ENCODE measurements around the gene LGMN.

LGMN gene

DNA sequence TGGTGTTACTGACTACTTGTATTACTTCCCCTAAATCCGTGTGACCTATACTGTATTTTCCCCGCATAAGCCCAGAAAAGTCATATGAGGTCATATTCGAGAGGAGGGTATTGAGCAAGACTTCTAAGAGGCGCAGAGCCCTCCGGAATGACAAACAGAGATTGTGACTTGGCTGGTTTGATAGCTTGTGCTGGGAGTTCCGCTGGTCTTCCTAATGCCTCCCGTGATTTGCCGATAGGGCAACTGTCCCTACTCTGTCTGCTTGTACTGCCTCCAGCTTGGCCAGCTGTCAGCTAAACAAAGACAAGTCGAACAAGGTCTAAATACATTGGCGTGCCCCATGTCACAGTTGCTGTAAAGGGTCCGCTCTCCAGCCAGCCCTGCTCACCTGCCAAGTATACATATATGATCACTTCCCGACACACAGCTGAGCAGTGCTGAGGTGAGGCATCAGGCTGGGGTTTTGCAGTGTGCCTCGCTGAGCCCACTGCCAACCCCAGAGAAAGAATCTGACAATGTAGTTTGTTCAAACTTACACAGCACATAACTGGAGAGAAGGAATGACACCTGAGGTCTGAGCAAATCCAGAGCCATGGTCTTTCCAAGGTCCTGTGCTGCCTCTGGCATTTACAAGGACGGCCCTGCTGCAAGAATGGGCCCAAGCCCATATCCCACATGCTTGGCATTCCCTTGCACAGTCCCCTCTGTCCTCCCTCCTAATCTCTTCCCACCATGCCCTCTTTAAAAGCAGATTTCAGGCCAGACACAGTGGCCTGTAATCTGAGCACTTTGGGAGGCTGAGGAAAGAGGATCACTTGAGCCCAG lies 23.7 kb downstream of the LGMN start:
- no peak for DNase-seq

DNA sequence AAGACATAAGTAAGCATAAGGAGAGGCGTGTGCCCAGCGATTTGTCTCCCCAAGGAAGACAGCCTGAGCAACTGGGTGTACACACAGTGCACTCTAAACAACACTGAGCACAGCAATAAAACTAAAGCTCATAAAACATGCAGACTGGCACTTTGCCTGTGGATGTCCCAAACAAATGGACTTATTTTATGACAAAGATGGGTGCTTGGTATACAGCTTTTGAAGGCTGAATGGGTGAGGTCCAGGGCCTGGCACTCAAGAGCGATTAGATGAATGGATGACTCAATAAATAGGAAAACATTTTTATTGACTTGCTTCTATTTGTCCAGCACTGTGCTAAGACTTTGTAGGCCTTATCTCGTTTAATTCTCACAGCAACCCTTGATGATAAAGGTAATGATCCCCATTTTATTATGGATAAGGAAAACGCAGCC lies 28.5 kb downstream of the LGMN start:
- no peak for DNase-seq

DNA sequence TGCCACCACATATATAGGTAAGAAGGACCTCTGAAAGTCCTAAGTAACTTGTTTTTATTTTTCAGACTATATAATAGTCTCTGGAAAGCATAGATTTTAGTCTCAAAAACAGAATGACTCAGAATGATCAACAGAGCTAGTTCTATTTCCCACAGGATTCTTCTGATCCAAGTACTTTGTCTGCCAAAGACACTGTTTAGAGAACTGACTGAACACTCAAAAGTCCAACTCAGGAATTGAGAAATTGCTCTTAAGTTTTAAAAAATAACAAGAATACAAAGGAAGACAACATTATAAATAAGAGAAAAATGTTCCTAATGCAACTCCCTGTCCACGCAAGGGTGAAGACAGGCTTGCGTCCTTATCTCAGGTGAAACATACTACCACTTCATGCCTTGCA lies 29.0 kb downstream of the LGMN start:
- no peak for DNase-seq

- DNase-seq: no peak
Measured at GRCh38 chr14:92718664-92719063, 29.8 kb downstream of the LGMN start.

- peak; percentile 48 for DNase-seq
Measured at GRCh38 chr14:92717571-92718042, 30.8 kb downstream of the LGMN start.

- no peak for DNase-seq
Measured at GRCh38 chr14:92716131-92716530, 32.3 kb downstream of the LGMN start.

GRCh38 chr14:92714739-92715307 lies 33.6 kb downstream of the LGMN start:
- peak; percentile 76 for DNase-seq

- DNase-seq: no peak
Measured at GRCh38 chr14:92712654-92713051, 35.8 kb downstream of the LGMN start.

DNA sequence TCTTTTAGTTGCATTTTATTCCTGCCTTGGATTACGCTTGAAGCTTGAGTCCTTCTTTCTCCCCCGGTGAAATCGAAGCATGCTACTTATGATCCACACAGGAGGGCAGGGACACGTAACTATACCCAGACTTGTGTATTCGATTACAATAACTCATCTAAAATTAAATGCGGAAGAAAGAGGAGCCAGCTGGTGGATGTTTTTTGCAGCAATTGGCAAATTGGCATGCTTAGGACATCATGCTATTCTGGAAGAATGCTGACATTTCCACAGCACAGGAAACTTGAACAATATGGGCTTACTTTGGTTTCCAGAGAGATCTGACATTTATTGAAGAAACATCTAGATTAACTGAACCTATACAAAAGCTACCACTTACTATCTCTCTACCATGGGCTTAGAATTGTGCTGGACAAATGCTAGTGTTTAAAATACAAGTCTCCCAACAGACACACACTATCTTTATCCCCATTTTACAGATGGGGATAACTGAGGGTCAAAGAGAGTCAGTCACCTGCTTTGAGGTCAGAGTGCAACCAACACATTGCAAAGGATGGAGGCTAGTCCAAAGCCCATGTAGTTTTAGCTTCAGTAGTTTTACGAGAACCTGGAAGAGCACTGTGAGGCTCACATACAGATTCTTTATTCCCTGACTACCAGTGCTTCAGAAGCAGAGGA lies 36.3 kb downstream of the LGMN start:
- DNase-seq: no peak

GRCh38 chr14:92710001-92710341 lies 38.5 kb downstream of the LGMN start:
- DNase-seq: no peak

DNA sequence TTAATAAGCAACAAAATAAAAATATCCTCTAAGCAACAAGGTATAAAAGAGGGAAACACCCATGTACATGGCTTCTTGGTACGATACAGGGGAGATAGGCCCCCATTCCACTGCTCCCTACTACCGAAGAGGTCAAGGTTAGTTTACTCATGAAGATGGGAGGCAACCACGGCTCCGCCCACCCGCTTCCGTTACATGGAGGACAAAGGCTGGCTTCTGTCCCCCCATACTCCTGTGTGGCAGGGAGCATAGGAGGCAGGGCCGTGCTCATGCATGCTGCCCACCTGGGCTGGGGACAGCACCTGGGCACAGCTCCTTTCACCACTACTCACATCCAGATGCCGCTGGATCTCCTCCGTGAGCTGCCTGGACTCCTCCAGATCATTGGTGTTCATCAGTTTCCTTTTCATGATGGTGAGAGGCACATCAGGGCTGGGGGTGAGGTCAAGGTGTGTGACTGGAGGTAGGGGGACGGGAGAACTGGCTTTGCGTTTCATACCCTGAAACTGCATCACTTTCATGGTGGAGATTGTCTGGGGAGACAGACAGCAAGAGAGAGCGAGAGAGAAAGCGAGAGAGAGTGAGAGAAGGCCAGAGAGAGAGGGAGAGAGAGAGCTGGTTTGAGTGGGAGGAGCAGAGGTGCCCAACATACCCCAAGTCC lies 39.0 kb downstream of the LGMN start:
- DNase-seq: no peak

DNA sequence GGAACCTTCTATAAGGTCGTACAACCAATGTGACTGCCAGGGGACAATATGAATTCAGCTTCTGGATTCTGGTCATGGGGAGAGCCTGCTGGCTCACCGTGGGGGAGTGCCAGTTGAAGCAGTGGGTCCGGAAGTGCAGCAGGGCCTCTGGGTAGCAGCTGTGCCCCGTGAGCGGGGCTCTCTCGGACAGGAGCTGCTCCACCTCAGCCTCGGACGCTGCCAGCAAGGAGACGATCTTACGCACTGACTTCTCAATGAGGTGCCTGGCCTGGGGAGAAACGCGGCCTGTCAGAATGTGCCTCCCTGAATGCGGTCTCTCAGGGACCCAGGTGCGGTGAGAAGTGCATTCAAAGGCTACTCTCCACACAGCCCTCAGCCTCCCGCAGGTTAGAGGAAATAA lies 42.0 kb downstream of the LGMN start:
- DNase-seq: no peak

- no peak for DNase-seq
Measured at GRCh38 chr14:92704821-92705220, 43.6 kb downstream of the LGMN start.

GRCh38 chr14:92704036-92704804 lies 44.2 kb downstream of the LGMN start:
- DNase-seq: no peak

DNA sequence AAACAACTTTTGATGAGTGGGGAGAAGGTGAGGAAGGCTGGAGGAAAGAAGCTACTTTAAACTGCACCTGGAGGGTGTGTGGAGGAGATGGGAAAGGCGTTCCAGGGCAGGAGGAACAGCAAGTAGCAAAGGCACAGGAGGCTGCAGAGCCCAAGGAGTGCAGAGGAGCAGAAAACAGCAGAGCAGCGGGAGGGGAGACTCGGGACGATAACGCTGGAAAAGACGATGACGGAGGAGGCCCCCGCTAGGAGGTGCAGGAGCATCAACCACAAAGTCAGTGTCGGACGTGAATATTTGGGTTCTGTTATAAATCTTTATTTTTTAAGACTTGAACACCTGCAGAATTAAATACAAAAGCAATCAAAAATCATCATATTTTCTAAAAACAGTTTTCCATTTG lies 44.9 kb downstream of the LGMN start:
- no peak for DNase-seq

DNA sequence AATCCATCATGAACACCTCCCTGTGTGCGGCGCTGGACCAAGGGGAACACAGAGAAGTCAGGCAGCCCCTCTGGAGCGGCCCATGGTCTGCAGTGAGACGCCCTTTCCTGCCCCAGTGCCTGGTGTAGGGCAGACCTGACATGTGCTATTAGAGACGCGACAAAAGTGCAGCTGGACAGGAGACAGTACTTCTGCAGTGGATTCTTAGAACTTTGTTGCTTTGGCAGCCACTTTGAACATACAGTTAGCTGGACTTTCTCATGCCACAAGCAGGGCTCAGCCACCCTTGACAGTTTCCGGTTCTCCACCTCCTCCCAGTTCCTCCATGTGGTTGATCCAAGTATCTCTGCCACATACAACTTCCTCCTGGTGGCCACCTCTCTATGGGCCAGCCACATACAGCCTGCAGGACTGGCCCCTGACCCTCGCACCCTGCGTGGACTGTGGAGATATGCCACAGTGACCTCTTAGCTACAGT lies 45.9 kb downstream of the LGMN start:
- DNase-seq: no peak

DNA sequence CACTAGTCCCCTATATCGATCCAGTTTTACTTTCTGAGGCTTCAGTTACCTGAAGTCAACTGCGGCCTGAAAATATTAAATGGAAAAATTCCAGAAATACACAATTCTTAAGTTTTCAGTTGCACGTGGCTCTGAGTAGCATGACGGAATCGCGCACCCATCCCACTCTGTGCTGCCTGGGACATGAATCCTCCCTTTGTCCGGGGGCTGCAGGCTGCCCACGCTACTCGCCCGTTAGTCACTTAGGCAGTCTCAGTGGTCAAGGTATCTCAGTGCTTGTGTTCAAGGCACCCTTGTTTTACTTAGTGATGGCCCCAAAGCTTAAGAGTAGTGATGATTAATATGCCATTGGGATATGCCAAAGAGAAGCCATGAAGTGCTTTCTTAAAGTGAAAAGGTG lies 46.6 kb downstream of the LGMN start:
- no peak for DNase-seq

DNA sequence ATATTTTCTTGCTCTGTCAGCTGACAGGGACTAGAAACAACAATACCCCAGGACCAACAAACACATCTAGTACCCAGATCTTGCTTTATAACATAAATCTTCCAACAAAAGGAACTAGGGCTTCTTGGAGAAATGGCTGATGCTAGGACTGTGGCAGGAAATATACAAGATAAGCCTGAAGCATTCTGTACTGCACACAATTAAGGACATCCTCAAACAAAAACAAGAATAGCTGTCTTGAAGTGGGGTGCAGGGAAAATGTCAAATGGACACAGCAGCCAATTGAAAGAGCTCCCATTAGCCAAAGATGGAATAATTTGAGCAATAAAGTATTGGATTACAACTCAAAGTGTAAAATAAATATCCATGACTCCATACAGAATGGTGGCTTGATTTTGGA lies 50.0 kb downstream of the LGMN start:
- no peak for DNase-seq

DNA sequence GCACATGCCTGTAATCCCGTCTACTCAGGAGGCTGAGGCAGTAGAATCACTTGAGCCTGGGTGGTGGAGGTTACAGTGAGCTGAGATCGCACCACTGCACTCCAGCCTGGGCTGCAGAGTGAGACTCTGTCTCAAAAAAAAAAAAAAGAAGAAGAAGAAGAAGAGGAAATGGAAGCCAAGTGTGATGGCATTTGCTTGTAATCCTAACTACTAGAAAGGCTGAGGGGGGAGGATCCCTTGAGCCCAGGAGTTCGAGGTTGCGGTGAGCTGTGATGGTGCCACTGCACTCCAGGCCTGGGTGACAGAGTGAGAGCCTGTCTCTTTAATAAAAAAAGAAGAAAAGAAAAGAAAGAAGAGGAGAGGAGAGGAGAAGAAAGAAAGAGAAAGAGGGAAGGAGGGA lies 52.1 kb downstream of the LGMN start:
- no peak for DNase-seq

DNA sequence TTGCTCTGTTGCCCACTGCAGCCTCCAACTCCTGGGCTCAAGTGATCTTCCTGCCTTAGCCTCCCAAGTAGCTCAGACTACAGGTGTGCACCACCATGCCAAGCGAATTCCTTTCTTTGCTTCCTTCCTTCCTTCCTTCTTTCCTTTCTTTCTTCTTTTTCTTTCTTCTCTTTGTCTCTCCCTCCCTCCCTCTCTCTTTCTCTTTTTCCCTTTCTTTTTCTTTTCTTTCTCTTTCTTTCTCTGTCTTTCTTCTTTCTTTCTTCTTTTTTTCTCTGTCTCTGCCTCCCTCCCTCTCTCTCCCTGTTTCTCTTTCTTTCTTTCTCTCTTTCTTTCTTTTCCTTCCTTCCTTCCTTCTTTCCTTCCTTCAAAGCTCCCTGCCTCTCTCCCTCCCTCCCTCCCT lies 52.9 kb downstream of the LGMN start:
- no peak for DNase-seq

GRCh38 chr14:92694807-92695206 lies 53.6 kb downstream of the LGMN start:
- no peak for DNase-seq

GRCh38 chr14:92693998-92694795 lies 54.2 kb downstream of the LGMN start:
- no peak for DNase-seq

Measured in NK-92 treated with Interleukin-12 subunit alpha and Interleukin-12 subunit beta, amount 100 ng/mL, for 24 hours (cell line).